ENCODE measurements around the gene SEZ6. TPM values are rescaled to one million over a fixed set of nuclear protein-coding genes. Genes with fewer than 3 reads are reported as not detected.
"Not testable (repeated sequence)": the region's sequence is repeated elsewhere in the genome, so short reads cannot be mapped to it uniquely, and the experiment has no call there.

Gene SEZ6
- total RNA-seq, 1 donor from 2014 or later = 6.9 TPM

DNA sequence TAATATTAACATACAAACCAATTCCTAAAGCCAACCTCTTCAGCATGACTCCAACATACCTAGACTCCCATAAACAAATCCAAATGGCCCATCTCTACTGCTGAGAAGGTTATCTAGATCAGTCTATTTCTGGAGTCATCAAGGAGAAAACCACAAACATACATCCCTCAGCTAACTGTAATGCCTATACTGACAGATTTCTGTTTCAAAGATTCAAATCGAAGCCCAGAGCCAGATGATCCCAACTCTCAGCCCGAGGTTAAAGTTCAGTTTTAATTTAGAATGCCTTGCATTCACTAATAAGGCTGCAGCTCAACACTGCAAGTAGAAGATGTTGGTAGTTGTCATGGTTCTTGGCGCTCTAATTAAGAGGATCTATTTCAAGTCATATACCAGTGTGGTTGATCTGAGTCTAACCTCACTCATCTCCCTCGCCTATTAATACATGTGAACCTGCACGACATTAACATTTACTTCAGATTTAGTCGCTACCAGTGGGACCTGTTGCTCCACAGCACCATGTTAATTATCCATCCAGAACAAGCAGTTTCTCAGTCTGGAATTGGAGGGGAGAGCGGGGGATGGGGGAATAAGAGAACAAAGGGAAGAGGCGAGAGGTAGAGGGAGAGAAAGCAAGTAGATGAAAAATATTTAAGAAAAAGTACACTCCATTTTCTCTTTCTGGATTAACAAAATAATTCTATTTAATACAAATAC lies 69.9 kb downstream of the SEZ6 start:
- H3K27me3 Mint-ChIP-seq = no peaks in the 10 kb centered on the region
- peak overlapping the region; percentile 54 for H3K27ac Mint-ChIP-seq
- no peak overlapping the region for H3K4me3 Mint-ChIP-seq

GRCh38 chr17:28934508-28934907 lies 71.3 kb downstream of the SEZ6 start:
- Mint-ChIP-seq H3K36me3 (peaks cover 11% of the 10 kb centered on the region), H3K4me1 (ENCODE audit: unreplicated experiment) (peaks cover 40% of the 10 kb centered on the region)
- DNase-seq (ENCODE audit: extremely low spot score, unreplicated experiment); H3K27me3 Mint-ChIP-seq; H3K9me3 Mint-ChIP-seq; H3K27ac Mint-ChIP-seq; H3K4me3 Mint-ChIP-seq: not testable (repeated sequence)

More for the DNA sequence above, 69.9 kb downstream of the SEZ6 start:
- Mint-ChIP-seq H3K4me1 (ENCODE audit: unreplicated experiment) (peaks cover 45% of the 10 kb centered on the region), H3K9me3 (no peaks in the 10 kb centered on the region), H3K36me3 (peaks cover 8% of the 10 kb centered on the region)
- TF ChIP-seq, protein P1, sequence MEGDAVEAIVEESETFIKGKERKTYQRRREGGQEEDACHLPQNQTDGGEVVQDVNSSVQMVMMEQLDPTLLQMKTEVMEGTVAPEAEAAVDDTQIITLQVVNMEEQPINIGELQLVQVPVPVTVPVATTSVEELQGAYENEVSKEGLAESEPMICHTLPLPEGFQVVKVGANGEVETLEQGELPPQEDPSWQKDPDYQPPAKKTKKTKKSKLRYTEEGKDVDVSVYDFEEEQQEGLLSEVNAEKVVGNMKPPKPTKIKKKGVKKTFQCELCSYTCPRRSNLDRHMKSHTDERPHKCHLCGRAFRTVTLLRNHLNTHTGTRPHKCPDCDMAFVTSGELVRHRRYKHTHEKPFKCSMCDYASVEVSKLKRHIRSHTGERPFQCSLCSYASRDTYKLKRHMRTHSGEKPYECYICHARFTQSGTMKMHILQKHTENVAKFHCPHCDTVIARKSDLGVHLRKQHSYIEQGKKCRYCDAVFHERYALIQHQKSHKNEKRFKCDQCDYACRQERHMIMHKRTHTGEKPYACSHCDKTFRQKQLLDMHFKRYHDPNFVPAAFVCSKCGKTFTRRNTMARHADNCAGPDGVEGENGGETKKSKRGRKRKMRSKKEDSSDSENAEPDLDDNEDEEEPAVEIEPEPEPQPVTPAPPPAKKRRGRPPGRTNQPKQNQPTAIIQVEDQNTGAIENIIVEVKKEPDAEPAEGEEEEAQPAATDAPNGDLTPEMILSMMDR (conservative IDR thresholded peaks at IDR 0.05) = no peak
- DNase-seq (ENCODE audit: extremely low spot score, unreplicated experiment) = no peak

- H3K36me3 Mint-ChIP-seq = peaks cover 26% of the 10 kb centered on the region
These were observed 76.0 kb downstream of the SEZ6 start for GRCh38 chr17:28929787-28930186.

DNA sequence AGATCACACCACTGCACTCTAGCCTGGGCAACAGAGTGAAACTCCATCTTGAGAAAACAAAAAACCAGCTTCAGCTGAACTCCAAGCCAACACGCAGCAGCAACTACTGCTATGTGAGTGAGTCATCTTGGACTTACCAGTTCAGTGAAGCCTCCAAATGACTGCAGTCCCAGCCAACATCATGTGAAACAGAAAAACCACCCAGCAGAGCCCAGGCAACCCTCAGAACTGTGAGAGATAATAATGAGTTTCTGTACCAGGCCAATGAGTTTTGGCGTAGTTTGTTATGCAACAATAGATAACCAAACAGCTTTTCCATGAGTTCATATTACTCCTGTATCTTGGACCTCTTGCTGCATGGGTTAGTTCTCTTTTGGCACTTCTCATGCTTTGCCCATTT lies 77.8 kb downstream of the SEZ6 start:
- no peaks in the 10 kb centered on the region for H3K27me3 Mint-ChIP-seq
- H3K36me3 Mint-ChIP-seq = peaks cover 24% of the 10 kb centered on the region
- no peak overlapping the region for H3K4me3 Mint-ChIP-seq
- TF ChIP-seq, protein P1 (conservative IDR thresholded peaks at IDR 0.05) = no peak
- H3K4me1 Mint-ChIP-seq (ENCODE audit: unreplicated experiment) = peaks cover 11% of the 10 kb centered on the region
- H3K9me3 Mint-ChIP-seq = no peaks in the 10 kb centered on the region
- no peak for DNase-seq (ENCODE audit: extremely low spot score, unreplicated experiment)
- H3K27ac Mint-ChIP-seq = no peak overlapping the region

More at GRCh38 chr17:28929787-28930186, 76.0 kb downstream of the SEZ6 start:
- no peaks in the 10 kb centered on the region for H3K9me3 Mint-ChIP-seq
- no peak overlapping the region for H3K4me3 Mint-ChIP-seq
- TF ChIP-seq, protein P1 (conservative IDR thresholded peaks at IDR 0.05) = no peak
- no peak overlapping the region for H3K27ac Mint-ChIP-seq
- H3K27me3 Mint-ChIP-seq = no peaks in the 10 kb centered on the region
- DNase-seq (ENCODE audit: extremely low spot score, unreplicated experiment) = no peak
- peaks cover 18% of the 10 kb centered on the region for H3K4me1 Mint-ChIP-seq (ENCODE audit: unreplicated experiment)

GRCh38 chr17:28926786-28927185 lies 79.0 kb downstream of the SEZ6 start:
- DNase-seq (ENCODE audit: extremely low spot score, unreplicated experiment) = no peak
- TF ChIP-seq, protein P1 (conservative IDR thresholded peaks at IDR 0.05) = no peak
- Mint-ChIP-seq H3K4me3 (no peak overlapping the region), H3K9me3 (no peaks in the 10 kb centered on the region), H3K36me3 (peaks cover 27% of the 10 kb centered on the region), H3K27ac (no peak overlapping the region), H3K27me3 (no peaks in the 10 kb centered on the region), H3K4me1 (ENCODE audit: unreplicated experiment) (peaks cover 10% of the 10 kb centered on the region)

- H3K9me3 Mint-ChIP-seq = no peaks in the 10 kb centered on the region
- peaks cover 27% of the 10 kb centered on the region for H3K36me3 Mint-ChIP-seq
- TF ChIP-seq, protein P1 (conservative IDR thresholded peaks at IDR 0.05) = no peak
- H3K4me3 Mint-ChIP-seq = no peak overlapping the region
- DNase-seq (ENCODE audit: extremely low spot score, unreplicated experiment) = no peak
- no peak overlapping the region for H3K27ac Mint-ChIP-seq
- no peaks in the 10 kb centered on the region for H3K27me3 Mint-ChIP-seq
- H3K4me1 Mint-ChIP-seq (ENCODE audit: unreplicated experiment) = peaks cover 10% of the 10 kb centered on the region
These were observed 79.5 kb downstream of the SEZ6 start for GRCh38 chr17:28926366-28926765.
